Testis (tissue), 2 donors: ENCODE measurements around the gene NBEA.

Experiments
- POLR2A ChIP-seq: fragments of 450-650 bp; IDR thresholded peaks from one replicate; pipeline ENCODE4 v1.6.1; 2017; ENCODE audit warnings: antibody characterized with exemption, mild to moderate bottlenecking, moderate library complexity
- TF ChIP-seq, protein P1 (sequence below), 3 experiments: fragments of 450-650 bp in 2 of 3; fragments of 200-600 bp in 1 of 3; sonication (generic) in 1 of 3; IDR thresholded peaks; one replicate each; pipeline ENCODE4 v1.5.1; 2016 to 2019; ENCODE audit warnings: antibody characterized with exemption in 3 of 3, mild to moderate bottlenecking in 2 of 3, moderate library complexity in 1 of 3

DNA sequence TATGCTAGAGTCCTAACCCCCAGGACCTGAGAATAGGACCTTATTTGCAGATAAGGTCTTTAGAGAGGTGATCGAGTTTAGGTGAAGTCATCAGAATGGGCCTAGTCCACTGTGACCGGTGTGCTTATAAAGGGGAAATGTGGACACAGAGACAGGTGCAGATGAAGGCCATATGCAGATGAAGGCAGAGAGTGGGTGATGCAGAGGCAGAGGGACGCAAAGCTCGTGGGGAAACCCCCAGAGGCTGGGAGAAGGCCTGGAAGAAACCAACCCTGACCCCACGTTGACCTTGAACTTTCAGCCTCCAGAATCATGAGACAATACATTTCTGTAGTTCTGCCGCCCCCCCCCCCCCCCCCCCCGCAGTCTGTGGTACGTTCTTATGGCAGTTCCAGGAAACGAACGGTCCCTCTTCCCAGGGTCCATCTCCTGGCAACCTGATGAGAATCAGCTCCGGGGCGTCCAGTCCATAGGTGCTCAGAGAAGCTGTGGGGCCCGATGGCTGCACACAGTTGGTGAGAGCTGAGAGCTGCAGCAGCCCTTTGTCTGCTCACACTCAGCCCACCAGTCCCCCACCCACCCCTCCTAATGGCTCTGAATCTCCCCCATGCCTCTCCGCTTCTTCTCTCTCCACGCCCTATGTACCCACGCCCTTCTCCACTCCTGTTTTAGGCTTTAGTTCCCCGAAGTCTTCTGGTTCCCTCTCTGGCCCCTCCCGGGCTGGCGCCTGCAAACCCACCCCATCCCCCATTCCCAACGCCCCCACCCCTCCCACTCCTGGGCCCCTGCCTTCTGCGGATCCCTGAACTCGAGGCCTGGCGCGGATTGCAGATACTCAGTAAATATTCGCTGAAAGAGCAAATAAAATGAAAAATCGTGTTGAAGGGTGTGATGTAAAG, 752.7 kb downstream of the NBEA start:
- TF ChIP-seq, protein P1, sequence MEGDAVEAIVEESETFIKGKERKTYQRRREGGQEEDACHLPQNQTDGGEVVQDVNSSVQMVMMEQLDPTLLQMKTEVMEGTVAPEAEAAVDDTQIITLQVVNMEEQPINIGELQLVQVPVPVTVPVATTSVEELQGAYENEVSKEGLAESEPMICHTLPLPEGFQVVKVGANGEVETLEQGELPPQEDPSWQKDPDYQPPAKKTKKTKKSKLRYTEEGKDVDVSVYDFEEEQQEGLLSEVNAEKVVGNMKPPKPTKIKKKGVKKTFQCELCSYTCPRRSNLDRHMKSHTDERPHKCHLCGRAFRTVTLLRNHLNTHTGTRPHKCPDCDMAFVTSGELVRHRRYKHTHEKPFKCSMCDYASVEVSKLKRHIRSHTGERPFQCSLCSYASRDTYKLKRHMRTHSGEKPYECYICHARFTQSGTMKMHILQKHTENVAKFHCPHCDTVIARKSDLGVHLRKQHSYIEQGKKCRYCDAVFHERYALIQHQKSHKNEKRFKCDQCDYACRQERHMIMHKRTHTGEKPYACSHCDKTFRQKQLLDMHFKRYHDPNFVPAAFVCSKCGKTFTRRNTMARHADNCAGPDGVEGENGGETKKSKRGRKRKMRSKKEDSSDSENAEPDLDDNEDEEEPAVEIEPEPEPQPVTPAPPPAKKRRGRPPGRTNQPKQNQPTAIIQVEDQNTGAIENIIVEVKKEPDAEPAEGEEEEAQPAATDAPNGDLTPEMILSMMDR (IDR thresholded peaks at IDR 0.05) = no peak
- TF ChIP-seq POLR2A = no peak
